ENCODE data around the gene MALAT1.

MALAT1 gene

GRCh38 chr11:65473278-65473860 is 25.5 kb upstream of the MALAT1 start:
- TF ChIP-seq CTCF (IDR thresholded peaks at IDR 0.05; ENCODE audit: control insufficient read depth, extremely low read depth, insufficient read depth) = no peak
- no peak for DNase-seq (ENCODE audit: low read depth)
- no peak overlapping the region for H3K4me3 ChIP-seq (ENCODE audit: low read depth, low read length)

- DNase-seq (ENCODE audit: low read depth) = no peak
- H3K4me3 ChIP-seq (ENCODE audit: low read depth, low read length) = no peak overlapping the region
- TF ChIP-seq CTCF (IDR thresholded peaks at IDR 0.05; ENCODE audit: control insufficient read depth, extremely low read depth, insufficient read depth) = no peak
Observed at GRCh38 chr11:65474864-65475263, 24.0 kb upstream of the MALAT1 start.

GRCh38 chr11:65476632-65477148 is 22.2 kb upstream of the MALAT1 start:
- DNase-seq (ENCODE audit: low read depth) = no peak
- H3K4me3 ChIP-seq (ENCODE audit: low read depth, low read length) = peak overlapping the region; percentile 93
- TF ChIP-seq CTCF (IDR thresholded peaks at IDR 0.05; ENCODE audit: control insufficient read depth, extremely low read depth, insufficient read depth) = no peak

GRCh38 chr11:65477149-65477965 is 21.5 kb upstream of the MALAT1 start:
- peak overlapping the region; percentile 93 for H3K4me3 ChIP-seq (ENCODE audit: low read depth, low read length)
- TF ChIP-seq CTCF (IDR thresholded peaks at IDR 0.05; ENCODE audit: control insufficient read depth, extremely low read depth, insufficient read depth) = no peak
- DNase-seq (ENCODE audit: low read depth) = no peak

- TF ChIP-seq CTCF (IDR thresholded peaks at IDR 0.05; ENCODE audit: control insufficient read depth, extremely low read depth, insufficient read depth) = no peak
- DNase-seq (ENCODE audit: low read depth) = no peak
- no peak overlapping the region for H3K4me3 ChIP-seq (ENCODE audit: low read depth, low read length)
Observed at GRCh38 chr11:65478388-65479183, 20.3 kb upstream of the MALAT1 start.

GRCh38 chr11:65479184-65480145 is 19.4 kb upstream of the MALAT1 start:
- no peak for DNase-seq (ENCODE audit: low read depth)
- TF ChIP-seq CTCF (IDR thresholded peaks at IDR 0.05; ENCODE audit: control insufficient read depth, extremely low read depth, insufficient read depth) = peak; percentile 40
- H3K4me3 ChIP-seq (ENCODE audit: low read depth, low read length) = no peak overlapping the region

All from LNCaP clone FGC (cell line).